Activated T-cell treated with anti-CD3 and anti-CD28 coated beads for 48 hours (primary cell): ENCODE data around the gene PRAMEF15.
A peak's percentile ranks its signal among the peaks of the same experiment; 100 is the strongest.
"Not testable (repeated sequence)": the region's sequence is repeated elsewhere in the genome, so short reads cannot be mapped to it uniquely, and the experiment has no call there.

Experiments used
- DNase-seq: peaks from one replicate; pipeline ENCODE4 v3.0.0-alpha.2; 2020; ENCODE audit warnings: low read depth

PRAMEF15 gene

GRCh38 chr1:13315281-13315680 is at the start of gene PRAMEF15:
TSS of gene PRAMEF15 (plus strand) at chr1:13315581. CDS start at chr1:13318408, 2,827 bp downstream.
- not testable (repeated sequence) for DNase-seq

DNA sequence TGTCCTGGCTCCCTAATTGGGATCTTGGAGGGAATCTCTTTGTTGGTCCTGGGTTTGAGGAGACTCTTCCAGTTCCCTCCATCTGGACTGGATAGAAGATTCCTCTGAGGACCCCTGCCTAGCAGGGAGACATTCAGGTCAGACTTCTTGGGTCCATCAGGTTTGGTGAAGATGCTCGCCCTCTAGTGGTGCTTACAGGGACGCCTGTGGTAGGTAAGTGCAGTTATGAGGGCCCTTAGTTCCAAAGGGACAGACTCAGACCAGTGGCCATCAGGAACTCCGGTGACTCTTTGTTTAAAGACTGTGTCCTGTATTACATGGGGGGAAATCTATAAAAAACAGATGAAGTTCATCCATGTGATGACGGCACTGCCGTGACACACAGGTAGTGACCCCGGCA is 38.4 kb upstream of the PRAMEF15 start:
- not testable (repeated sequence) for DNase-seq

GRCh38 chr1:13279617-13280016 is 35.8 kb upstream of the PRAMEF15 start:
- not testable (repeated sequence) for DNase-seq

DNA sequence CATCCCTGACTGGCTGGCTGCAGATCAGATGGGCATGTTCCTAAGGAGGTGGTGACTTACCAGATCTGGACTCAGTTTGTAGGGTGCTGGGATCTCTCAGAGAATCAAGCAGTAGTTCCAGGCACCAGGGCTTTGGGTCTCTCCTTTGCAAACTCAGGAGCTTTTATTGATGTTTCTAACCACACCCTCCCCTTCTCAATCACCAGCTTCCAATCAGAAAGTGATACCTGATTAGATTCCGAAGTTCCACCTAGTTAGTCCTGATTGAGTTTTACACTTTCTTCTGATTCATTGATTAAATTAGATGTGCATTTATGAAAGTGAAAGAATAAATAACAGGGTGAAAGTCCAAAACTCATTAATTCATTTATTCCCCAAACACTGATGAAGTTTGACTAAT is 30.3 kb upstream of the PRAMEF15 start, which contains the start of gene PRAMEF8:
TSS of gene PRAMEF8 (minus strand) at position 101 of the 400 bp plus-strand sequence. CDS start 1,046 bp downstream, outside the sequence.
- DNase-seq, result not testable (repeated sequence)

- DNase-seq, result not testable (repeated sequence)
Measured at GRCh38 chr1:13289030-13289429, 26.4 kb upstream of the PRAMEF15 start.

DNA sequence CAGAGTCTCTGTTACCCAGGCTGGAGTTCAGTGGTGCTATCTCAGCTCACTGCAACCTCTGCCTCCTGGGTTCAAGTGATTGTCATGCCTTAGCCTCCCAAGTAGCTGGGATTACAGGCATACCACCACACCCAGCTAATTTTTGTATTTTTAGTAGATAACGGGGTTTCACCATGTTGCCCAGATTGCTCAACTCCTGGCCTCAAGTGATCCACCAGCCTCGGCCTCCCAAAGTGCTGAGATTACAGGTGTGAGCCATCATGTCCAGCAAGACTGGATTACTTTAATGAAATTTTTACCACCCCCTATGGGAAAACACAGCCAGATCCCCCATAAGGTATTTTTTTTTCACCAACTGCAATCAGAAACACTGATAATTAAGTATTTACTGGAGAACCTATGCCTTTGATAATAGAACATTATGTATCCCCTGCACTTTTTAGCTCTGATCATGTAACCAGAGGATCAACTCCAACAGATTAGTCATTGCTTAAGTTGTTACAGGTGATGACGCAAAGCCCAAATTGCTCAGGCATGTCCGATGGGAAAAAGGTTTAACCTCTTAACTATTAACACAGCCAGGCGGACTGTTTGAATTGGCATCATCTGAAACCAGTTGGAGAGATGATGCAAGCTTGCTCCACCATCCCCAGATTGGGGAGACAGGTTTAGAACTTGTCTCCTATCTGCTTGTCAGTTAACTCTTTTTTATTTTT is 18.0 kb upstream of the PRAMEF15 start:
- DNase-seq, result not testable (repeated sequence)

DNA sequence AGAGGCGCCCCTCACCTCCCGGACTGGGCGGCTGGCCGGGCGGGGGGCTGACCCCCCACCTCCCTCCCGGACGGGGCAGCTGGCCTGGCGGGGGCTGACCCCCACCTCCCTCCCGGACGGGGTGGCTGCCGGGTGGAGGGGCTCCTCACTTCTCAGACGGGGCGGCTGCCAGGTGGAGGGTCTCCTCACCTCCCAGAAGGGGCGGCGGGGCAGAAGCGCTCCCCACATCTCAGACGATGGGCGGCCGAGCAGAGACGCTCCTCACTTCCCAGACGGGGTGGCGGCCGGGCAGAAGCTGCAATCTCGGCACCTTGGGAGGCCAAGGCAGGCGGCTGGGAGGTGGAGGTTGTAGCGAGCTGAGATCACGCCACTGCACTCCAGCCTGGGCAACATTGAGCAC is 16.7 kb upstream of the PRAMEF15 start:
- DNase-seq, result not testable (repeated sequence)

DNA sequence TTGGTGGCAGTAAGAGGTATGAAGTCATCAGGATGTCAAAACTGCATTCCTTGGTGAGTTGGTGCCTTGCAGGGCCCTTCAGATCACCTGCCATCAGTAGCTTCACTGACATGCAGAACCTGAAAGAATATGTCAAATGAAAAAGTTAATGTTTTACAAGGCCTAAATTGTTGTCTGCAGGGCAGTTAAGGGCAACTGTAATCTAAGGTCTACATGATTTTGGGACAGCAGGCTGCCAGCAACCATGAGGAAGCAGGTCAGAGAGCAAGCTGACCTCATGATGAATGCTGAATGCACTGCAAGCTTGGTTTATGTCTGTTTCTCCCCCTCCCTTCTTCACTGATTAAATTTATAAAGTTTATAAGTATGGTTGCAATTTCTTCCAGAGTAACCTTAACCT is 13.2 kb upstream of the PRAMEF15 start:
- DNase-seq, result not testable (repeated sequence)

GRCh38 chr1:13303239-13303638 is 12.1 kb upstream of the PRAMEF15 start, which contains the start of gene PRAMEF33:
TSS of gene PRAMEF33 (plus strand) at chr1:13303539. CDS start at chr1:13305955, 2,416 bp downstream.
- not testable (repeated sequence) for DNase-seq

DNA sequence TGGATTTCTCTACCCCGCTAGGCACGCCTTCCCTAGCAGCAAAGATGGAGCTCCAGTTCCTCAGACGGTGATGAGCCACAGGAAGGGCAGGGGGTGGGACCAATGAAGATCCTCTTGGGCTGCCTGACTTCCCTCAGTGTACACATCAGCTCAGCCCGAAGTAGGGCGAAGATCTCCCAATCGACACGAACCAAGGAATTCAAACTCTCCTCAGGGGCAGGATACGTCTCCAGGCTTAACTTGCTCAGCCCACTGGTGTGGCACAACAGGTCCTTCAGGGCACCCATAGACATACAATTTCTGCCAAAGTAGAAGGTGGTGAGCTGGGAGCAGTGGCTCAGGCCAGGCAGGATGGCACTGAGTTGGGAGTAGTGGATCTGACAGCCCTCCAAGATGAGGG is 27.1 kb downstream of the PRAMEF15 start:
- not testable (repeated sequence) for DNase-seq

DNA sequence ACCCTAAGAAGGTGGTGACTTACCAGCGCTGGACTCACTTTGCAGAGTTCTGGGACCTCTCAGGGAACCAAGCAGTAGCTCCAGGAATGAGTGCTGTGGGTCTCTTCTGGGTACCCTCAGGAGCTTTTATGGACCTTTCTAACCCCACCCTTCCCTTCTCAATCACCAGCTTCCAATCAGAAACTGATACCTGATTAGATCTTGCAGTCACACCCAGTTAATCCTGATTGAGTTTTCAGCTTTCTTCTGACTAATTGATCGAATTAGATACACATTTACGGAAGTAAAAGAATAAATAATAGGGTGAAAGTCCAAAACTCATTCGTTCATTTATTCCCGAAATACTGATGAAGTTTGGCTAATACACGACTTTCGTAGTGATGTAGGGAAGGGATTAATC is 31.7 kb downstream of the PRAMEF15 start, which contains the start of gene PRAMEF14:
TSS of gene PRAMEF14 (minus strand) at position 101 of the 400 bp plus-strand sequence. CDS start 1,820 bp downstream, outside the sequence.
- DNase-seq, result not testable (repeated sequence)

DNA sequence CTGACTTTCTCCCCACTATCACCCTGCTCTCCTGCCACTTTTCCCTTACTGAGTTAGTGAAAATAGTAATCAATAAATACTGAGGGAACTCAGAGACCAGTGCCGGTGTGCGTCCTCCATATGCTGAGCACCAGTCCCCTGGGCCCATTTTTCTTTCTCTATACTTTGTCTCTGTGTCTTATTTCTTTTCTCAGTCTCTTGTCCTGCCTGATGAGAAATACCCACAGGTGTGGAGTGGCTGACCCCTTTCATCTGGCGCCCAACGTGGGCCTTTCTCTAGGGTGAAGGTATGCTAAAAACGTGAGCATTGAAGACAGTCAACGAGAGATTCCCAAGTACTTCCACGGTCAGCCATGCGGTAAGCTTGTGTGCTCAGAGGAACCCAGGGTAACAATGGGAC is 38.1 kb downstream of the PRAMEF15 start:
- not testable (repeated sequence) for DNase-seq

DNA sequence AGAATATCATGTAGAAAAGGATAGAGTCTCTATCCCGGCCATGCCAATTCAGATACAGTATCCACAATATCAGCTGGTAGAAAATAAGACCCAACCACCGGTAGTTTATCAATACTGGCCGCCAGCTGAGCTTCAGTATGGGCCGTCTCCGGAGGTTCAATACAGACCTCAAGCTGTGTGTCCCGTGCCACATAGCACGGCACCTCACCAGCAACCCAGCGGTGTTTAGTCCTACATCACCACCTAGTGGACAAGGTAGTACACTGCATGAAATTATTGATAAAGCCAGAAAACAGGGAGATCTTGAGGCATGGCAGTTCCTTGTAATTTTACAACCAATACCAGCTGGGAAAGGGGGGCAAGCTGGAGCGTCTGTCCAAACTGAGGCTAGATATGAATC is 39.1 kb downstream of the PRAMEF15 start:
- DNase-seq, result not testable (repeated sequence)

DNA sequence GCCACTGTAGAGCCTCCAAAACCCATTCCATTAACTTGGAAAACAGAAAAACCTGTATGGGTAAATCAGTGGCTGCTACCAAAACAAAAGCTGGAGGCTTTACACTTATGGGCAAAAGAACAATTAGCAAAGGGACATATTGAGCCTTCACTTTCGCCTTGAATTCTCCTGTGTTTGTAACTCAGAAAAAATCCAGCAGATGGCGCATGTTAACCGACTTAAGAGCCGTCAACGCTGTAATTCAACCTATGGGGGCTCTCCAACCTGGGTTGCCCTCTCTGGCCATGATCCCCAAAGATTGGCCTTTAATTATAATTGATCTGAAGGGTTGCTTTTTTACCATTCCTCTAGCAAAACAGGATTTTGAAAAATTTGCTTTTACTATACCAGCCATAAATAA is 41.4 kb downstream of the PRAMEF15 start:
- DNase-seq, result not testable (repeated sequence)

DNA sequence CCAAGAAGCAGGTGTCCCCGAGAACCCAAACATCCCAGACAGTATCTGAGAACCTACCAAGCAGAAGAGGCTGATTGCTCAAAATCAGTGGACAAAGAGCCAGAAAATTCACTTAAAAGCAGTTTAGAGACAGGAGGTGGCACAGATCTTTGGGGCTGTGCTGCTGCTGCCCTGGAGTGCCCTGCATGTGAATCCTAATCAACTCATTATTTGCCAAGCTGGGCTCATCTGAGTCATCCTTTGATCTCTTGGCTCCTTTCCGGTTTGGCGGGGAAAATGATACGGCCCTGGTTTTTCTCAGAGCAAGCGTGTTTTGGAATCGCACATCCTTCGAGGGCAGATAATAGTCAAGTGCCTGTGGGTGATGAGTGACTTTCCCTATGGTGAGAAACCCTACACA is 47.0 kb downstream of the PRAMEF15 start:
- not testable (repeated sequence) for DNase-seq

DNA sequence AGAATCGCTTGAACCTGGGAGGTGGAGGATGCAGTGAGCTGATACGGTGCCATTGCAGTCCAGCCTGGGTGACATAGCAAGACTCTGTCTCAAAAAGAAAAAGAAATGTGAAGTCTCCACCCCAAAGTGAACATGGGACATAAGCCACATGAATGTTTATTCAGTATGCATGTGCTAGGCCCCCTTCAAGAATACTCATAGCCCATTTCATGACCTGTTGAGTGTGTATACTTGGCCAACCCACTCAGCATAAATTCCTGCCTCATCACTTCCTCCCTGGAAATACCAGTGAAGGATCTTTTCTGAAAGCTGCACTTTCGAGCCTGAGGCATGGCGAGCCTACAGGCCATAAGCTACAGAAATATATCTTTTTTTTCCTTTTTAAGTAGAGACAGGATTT is 49.5 kb downstream of the PRAMEF15 start:
- DNase-seq, result not testable (repeated sequence)

DNA sequence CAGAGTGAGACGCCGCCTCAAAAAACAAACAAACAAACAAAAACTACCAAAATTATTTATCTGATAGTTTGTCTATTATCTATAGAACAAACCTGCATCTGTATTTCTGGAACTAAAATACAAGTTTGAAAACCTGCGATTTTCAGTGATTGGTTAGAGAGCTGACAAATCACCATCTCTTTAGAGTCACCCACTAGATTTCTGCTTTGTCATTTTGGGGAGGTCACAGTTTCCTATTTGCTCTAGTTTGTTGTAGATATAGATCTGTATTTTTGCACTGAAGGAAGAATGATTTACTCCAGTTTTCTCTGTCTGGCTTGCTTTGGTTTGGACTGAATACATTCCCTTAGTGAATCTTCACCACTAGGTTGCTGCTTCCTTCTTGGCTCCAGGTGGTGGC is 51.2 kb downstream of the PRAMEF15 start:
- DNase-seq, result not testable (repeated sequence)

DNA sequence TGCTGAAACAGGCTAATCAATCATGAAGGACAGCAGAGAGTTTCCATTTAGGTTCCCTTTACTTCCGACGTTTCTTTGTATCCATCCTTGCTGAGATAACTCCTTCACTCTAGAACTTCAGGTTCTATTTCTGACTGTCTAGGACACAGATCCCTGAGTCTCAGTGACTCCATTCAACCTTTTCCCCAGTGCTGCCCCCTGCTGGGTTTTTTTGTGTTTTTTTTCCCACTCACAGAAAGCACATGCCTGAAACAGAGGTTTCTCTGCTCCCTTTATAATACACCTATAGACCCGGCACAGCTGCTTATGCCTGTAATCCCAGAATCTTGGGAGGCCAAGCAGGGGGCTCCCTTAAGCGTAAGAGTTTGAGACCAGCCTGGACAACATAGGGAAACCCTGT is 53.2 kb downstream of the PRAMEF15 start:
- peak; percentile 8 for DNase-seq
